HG03575 (cell line): ENCODE data around the gene PARP12.

ENCODE experiments used
- ATAC-seq: cut with Tn5 transposase; IDR thresholded peaks from one replicate; pipeline ENCODE4 v1.9.1; 2021; ENCODE audit not compliant: unreplicated experiment, insufficient number of reproducible peaks, low FRiP score; ENCODE audit errors: extremely low read depth

The PARP12 gene

GRCh38 chr7:139982927-139983920, 79.5 kb downstream of the PARP12 start:
- no peak for ATAC-seq

- ATAC-seq: no peak
These were observed 81.2 kb downstream of the PARP12 start for GRCh38 chr7:139981511-139981895.

GRCh38 chr7:139976838-139977656, 85.7 kb downstream of the PARP12 start:
- ATAC-seq: no peak

GRCh38 chr7:139976055-139976837, 86.5 kb downstream of the PARP12 start:
- ATAC-seq: no peak

- no peak for ATAC-seq
These were observed 88.5 kb downstream of the PARP12 start for GRCh38 chr7:139974179-139974811.
